WTC11 (cell line): ENCODE measurements around the gene MOV10.

Experiments used
- TF ChIP-seq, protein P1 (sequence below): sonication (generic); formaldehyde crosslinking; IDR thresholded peaks from 2 replicates; pipeline ENCODE4 v1.8.1; 2022; ENCODE audit warnings: mild to moderate bottlenecking, moderate library complexity, missing genetic modification reagents
- TF ChIP-seq, protein P2 (sequence below): sonication (generic); formaldehyde crosslinking; IDR thresholded peaks from 2 replicates; pipeline ENCODE4 v1.8.1; 2023; ENCODE audit warnings: mild to moderate bottlenecking, moderate library complexity, missing genetic modification reagents
- TF ChIP-seq, protein P3 (sequence below): fragments of 200-600 bp; IDR thresholded peaks from 2 replicates; pipeline ENCODE4 v1.8.0; 2022; ENCODE audit warnings: antibody characterized with exemption

DNA sequence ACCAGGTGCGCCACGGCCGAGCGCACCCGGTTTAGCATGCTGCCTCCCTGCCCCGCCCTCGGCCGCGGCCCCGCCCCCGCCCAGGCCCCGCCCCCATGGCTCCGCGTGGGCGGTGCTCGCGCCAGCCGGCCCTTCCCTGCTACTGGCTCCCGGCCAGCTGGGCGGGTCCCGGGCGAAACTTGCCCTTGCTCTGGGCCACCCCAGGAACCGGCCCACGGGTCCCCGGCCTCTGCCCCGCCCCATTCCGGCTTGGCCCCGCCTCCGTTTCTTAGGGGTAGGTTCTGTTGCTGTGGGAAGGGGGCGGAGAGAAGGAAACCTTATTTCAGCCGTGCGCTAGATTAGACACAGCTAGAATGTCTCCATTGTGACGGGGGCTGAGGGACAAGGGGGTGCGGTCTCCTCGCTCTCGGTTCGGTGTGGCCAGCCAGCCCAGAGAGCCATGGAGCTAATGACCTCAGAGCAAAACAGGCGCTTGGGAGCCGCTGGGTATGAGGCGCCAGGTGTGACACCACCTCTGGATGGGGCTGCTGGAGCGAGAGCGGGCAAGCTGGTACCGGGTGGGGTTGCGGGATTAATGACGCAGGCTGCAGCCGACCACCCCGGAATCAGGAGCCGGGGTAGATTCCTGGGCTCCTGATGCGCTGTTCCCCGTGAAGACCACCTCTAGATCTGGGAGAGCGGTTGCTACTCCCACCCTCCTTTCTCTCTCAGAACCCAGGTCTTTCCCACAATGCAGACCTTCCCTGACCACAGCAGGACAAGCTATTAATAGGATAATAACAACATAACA lies 41.0 kb downstream of the MOV10 start, which contains the start of gene PPM1J:
- TF ChIP-seq, protein P1, sequence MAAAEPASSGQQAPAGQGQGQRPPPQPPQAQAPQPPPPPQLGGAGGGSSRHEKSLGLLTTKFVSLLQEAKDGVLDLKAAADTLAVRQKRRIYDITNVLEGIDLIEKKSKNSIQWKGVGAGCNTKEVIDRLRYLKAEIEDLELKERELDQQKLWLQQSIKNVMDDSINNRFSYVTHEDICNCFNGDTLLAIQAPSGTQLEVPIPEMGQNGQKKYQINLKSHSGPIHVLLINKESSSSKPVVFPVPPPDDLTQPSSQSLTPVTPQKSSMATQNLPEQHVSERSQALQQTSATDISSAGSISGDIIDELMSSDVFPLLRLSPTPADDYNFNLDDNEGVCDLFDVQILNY = no peak
- TF ChIP-seq, protein P2, sequence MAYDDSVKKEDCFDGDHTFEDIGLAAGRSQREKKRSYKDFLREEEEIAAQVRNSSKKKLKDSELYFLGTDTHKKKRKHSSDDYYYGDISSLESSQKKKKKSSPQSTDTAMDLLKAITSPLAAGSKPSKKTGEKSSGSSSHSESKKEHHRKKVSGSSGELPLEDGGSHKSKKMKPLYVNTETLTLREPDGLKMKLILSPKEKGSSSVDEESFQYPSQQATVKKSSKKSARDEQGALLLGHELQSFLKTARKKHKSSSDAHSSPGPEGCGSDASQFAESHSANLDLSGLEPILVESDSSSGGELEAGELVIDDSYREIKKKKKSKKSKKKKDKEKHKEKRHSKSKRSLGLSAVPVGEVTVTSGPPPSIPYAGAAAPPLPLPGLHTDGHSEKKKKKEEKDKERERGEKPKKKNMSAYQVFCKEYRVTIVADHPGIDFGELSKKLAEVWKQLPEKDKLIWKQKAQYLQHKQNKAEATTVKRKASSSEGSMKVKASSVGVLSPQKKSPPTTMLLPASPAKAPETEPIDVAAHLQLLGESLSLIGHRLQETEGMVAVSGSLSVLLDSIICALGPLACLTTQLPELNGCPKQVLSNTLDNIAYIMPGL = no peak
- TF ChIP-seq, protein P3, sequence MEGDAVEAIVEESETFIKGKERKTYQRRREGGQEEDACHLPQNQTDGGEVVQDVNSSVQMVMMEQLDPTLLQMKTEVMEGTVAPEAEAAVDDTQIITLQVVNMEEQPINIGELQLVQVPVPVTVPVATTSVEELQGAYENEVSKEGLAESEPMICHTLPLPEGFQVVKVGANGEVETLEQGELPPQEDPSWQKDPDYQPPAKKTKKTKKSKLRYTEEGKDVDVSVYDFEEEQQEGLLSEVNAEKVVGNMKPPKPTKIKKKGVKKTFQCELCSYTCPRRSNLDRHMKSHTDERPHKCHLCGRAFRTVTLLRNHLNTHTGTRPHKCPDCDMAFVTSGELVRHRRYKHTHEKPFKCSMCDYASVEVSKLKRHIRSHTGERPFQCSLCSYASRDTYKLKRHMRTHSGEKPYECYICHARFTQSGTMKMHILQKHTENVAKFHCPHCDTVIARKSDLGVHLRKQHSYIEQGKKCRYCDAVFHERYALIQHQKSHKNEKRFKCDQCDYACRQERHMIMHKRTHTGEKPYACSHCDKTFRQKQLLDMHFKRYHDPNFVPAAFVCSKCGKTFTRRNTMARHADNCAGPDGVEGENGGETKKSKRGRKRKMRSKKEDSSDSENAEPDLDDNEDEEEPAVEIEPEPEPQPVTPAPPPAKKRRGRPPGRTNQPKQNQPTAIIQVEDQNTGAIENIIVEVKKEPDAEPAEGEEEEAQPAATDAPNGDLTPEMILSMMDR = no peak
